Measurements from ENCODE around the gene SNPH.

The SNPH gene

DNA sequence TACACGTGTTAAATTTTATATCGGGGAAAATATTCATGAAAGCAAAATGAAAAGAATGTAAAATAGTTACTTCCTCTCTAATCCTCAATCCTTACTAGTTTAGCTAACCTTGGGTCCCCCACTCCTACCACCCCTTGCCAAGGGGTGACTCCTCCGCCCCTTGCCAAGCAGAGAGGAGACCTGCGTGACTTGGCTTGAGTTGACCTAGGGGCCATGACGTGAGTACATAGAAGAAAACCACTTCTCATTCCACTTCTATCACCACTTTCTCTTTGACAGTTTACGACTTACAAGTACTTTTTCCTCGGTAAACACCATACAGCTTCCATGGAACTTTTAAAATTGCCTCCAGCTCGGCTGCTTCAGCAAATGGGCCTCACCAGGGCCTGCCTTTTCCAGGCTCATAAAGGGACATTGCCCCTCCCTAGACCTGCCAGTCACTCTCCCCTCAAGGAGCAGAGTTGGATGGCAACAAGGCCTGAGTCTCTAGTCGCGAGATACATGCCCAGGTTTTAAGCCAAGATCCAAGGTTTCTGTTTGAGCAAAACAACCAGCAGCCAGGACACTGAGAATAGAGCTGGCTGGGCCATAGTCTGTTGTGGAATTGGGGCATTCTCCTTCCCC lies 32.9 kb downstream of the SNPH start:
- Histone ChIP-seq H3K4me3 (ENCODE audit: low read depth, low read length) (no peak overlapping the region), H3K27me3 (ENCODE audit: insufficient read depth, low read depth, severe bottlenecking) (no peaks in the 10 kb centered on the region), H3K36me3 (no peaks in the 10 kb centered on the region), H3K9me3 (ENCODE audit: severe bottlenecking) (no peaks in the 10 kb centered on the region), H3K27ac (no peak overlapping the region)
- DNase-seq, result no peak
- TF ChIP-seq, protein P1, sequence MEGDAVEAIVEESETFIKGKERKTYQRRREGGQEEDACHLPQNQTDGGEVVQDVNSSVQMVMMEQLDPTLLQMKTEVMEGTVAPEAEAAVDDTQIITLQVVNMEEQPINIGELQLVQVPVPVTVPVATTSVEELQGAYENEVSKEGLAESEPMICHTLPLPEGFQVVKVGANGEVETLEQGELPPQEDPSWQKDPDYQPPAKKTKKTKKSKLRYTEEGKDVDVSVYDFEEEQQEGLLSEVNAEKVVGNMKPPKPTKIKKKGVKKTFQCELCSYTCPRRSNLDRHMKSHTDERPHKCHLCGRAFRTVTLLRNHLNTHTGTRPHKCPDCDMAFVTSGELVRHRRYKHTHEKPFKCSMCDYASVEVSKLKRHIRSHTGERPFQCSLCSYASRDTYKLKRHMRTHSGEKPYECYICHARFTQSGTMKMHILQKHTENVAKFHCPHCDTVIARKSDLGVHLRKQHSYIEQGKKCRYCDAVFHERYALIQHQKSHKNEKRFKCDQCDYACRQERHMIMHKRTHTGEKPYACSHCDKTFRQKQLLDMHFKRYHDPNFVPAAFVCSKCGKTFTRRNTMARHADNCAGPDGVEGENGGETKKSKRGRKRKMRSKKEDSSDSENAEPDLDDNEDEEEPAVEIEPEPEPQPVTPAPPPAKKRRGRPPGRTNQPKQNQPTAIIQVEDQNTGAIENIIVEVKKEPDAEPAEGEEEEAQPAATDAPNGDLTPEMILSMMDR (IDR thresholded peaks at IDR 0.05; ENCODE audit: low read depth, low read length), result no peak

DNA sequence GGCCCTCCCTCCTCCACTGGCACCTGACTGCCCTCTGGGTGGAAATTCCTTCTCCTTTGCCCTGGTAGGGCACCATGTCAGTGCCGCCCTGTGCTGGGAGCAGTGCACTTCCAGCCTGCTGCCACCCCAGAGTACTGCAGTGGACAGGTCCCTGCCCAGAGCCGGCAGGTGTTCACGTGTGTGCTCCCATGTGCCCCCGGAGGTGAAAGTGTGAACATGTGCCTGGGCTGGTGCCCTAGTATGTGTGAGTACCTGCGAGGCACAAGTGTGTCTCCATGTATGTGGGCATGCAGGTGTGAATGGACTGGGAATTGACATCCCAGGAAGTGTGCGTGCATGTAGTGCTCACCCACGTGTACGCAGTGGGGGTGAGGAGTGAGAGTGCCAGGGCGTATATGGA lies 33.4 kb downstream of the SNPH start:
- TF ChIP-seq, protein P1 (IDR thresholded peaks at IDR 0.05; ENCODE audit: low read depth, low read length), result peak; percentile 70
- peak; percentile 64 for DNase-seq
- Histone ChIP-seq H3K27me3 (ENCODE audit: insufficient read depth, low read depth, severe bottlenecking) (no peaks in the 10 kb centered on the region), H3K27ac (no peak overlapping the region), H3K36me3 (no peaks in the 10 kb centered on the region), H3K4me3 (ENCODE audit: low read depth, low read length) (no peak overlapping the region), H3K9me3 (ENCODE audit: severe bottlenecking) (no peaks in the 10 kb centered on the region)

DNA sequence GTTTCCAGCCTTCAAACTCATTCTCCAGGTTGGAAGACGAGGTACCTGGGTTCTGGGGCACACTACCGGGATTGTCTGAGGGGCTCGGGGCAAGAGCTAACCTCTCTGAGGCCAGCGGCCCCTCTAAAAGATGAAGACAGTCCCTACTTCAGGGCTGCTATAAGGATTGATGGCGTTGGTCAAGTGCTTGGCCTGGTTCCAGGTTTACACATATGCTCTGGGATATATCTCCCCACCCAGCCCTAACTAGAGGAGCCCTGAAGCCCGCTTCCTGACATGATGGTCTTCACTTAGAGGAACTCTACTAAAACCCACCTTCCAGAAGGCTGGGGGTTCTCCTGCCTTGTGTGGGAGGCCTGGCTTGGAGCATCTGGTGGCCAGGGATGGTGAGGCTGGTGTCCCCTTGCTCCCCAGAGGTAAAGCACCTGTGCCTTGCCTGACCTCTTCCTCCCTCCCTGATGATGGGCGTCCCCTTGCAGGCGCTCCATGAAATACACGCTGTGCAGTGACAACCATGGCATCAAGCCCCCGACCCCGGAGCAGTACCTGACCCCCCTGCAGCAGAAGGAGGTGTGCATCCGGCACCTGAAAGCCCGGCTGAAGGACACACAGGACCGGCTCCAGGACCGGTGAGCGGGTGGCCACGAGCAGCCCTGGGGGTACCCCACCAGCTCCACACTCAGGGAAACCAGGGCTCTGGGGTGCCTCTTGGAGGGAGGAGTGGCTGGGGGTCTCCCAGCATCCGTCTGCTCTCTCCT lies 34.2 kb downstream of the SNPH start:
- no peak for DNase-seq
- Histone ChIP-seq H3K27me3 (ENCODE audit: insufficient read depth, low read depth, severe bottlenecking) (no peaks in the 10 kb centered on the region), H3K9me3 (ENCODE audit: severe bottlenecking) (no peaks in the 10 kb centered on the region), H3K27ac (no peak overlapping the region), H3K4me3 (ENCODE audit: low read depth, low read length) (no peak overlapping the region), H3K36me3 (no peaks in the 10 kb centered on the region)
- TF ChIP-seq, protein P1 (IDR thresholded peaks at IDR 0.05; ENCODE audit: low read depth, low read length), result no peak

DNA sequence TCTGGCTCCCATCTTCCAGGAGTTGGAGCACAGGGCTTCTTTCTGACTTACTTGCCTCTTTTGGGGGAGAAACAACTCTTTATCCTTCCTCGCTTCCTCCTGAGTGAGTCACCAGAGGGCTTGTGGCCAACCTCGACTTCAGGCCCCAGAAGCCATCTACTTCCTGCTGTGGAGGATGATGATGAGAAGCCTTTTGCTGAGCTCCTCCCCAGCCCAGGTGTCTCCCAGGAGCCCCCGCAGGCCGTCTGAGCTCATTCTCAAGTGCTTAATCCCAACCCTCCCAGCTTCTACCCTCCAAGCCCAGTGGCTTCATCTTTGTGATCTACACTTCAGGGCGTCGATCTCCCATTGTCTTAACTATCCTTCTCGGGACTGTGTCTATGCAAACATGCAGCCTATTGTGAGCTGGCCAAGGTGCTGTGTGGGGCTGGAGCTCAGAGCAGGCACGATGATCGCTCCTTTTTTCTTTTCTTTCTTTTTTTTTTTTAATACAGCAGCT lies 35.0 kb downstream of the SNPH start:
- Histone ChIP-seq H3K36me3 (no peaks in the 10 kb centered on the region), H3K9me3 (ENCODE audit: severe bottlenecking) (no peaks in the 10 kb centered on the region), H3K27me3 (ENCODE audit: insufficient read depth, low read depth, severe bottlenecking) (no peaks in the 10 kb centered on the region), H3K27ac (no peak overlapping the region), H3K4me3 (ENCODE audit: low read depth, low read length) (no peak overlapping the region)
- TF ChIP-seq, protein P1 (IDR thresholded peaks at IDR 0.05; ENCODE audit: low read depth, low read length), result no peak
- peak; percentile 38 for DNase-seq

DNA sequence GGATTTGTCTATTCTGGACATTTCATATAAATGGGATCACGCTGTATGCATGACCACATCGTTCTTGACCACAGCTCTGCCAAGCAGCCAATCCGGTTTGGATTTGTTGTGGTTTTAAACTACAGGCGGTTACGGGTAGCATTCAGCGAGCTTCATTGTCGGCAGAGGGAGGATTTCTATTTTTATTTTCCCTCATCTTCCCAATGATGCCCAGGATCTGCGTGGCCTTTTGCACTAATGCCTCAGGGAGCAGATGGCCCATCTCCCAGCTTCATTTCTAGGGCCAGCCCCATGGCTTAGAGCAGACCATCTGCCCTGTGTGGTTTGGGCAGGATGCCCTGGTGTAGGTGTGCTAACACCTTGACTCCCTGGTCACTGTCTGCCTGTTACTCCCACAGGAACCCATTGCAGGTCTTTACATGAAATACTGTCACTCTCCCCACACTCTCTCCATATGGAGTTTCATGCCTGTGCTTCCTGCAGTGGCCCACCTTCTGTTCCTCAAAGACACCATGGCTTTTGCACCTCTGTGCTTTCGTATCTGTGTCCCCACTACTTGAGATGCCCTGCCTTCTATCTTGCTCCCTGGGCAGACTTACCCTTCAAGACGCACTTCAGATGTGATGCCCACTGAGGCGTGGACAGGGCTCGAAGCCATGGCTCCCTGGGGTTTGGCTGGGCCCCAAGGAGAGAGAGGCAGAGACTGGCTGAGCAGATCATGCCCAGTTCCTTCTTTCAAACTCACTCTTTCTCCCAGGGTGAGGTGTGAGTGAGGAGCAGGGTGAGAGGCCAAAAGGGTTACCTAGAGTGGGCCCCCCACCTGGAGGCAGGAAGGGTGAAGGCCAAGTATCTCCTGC lies 36.8 kb downstream of the SNPH start:
- Histone ChIP-seq H3K36me3 (no peaks in the 10 kb centered on the region), H3K4me3 (ENCODE audit: low read depth, low read length) (no peak overlapping the region), H3K9me3 (ENCODE audit: severe bottlenecking) (no peaks in the 10 kb centered on the region), H3K27me3 (ENCODE audit: insufficient read depth, low read depth, severe bottlenecking) (no peaks in the 10 kb centered on the region), H3K27ac (peak overlapping the region; percentile 67)
- peak; percentile 83 for DNase-seq
- TF ChIP-seq, protein P1 (IDR thresholded peaks at IDR 0.05; ENCODE audit: low read depth, low read length), result no peak
